Kidney (tissue), 14 donors: ENCODE data around the gene DAB1. TPM values are rescaled to one million over a fixed set of nuclear protein-coding genes. Genes with fewer than 3 reads are reported as not detected.

Experiments
- DNase-seq, 5 donors: peaks; one replicate each; pipeline ENCODE4 v3.0.0-alpha.2; 2013 to 2020
- FAIRE-seq: peaks from 2 replicates; lab custom pipeline; 2012; peaks lifted over from hg19 to GRCh38; lab: Jason Lieb, UNC
- H3K27ac ChIP-seq, 2 donors: one replicate each; pipeline ENCODE4 v1.7.0; 2013; ENCODE audit warnings: low read depth in 2 of 2, low read length in 2 of 2, inconsistent platforms in 1 of 2
- H3K27me3 ChIP-seq: one replicate; pipeline ENCODE4 v1.7.1; 2013; ENCODE audit warnings: low read length, inconsistent platforms; ENCODE audit not compliant: control insufficient read depth, insufficient read depth
- H3K36me3 ChIP-seq, 3 donors: one replicate each; pipeline versions ENCODE4 v1.7.0 to v1.7.1; 2013; ENCODE audit warnings: low read length in 3 of 3, control low read depth in 1 of 3, inconsistent platforms in 1 of 3; ENCODE audit not compliant: insufficient read depth in 3 of 3, control insufficient read depth in 2 of 3
- H3K4me1 ChIP-seq, 3 donors: one replicate each; pipeline versions ENCODE4 v1.7.0 to v1.7.1; 2013; ENCODE audit warnings: low read length in 3 of 3, inconsistent platforms in 1 of 3, low read depth in 1 of 3; ENCODE audit not compliant: control insufficient read depth in 2 of 3, insufficient read depth in 2 of 3
- H3K4me3 ChIP-seq, 3 donors: one replicate each; pipeline versions ENCODE4 v1.7.0 to v1.8.1; 2013; ENCODE audit warnings: low read length in 3 of 3, control low read depth in 1 of 3, inconsistent platforms in 1 of 3
- H3K9ac ChIP-seq, 3 donors: one replicate each; pipeline versions ENCODE4 v1.7.0 to v1.7.1; 2013; ENCODE audit warnings: low read length in 3 of 3, control low read depth in 1 of 3, inconsistent platforms in 1 of 3
- H3K9me3 ChIP-seq, 3 donors: one replicate each; pipeline versions ENCODE4 v1.7.0 to v1.7.1; 2013; ENCODE audit warnings: low read length in 3 of 3, control low read depth in 1 of 3, inconsistent platforms in 1 of 3; ENCODE audit not compliant: control insufficient read depth in 2 of 3, insufficient read depth in 1 of 3
- CTCF ChIP-seq: IDR thresholded peaks from 3 replicates; pipeline ENCODE4 v1.5.1; 2012; ENCODE audit warnings: mild to moderate bottlenecking, moderate library complexity, borderline replicate concordance; ENCODE audit not compliant: insufficient read depth; ENCODE audit errors: extremely low read depth
- intact Hi-C: fragments of 100-400 bp; cut with DNase I; formaldehyde crosslinking; loops from one replicate; pipeline ENCODE4 v1.11.1; 2022
- polyA plus RNA-seq: library from polyadenylated mRNA; stranded (reverse); fragments of 350-450 nt; fragmentation: Illumina TruSeq; extraction: RNeasy Lipid Tissue Mini Kit (QIAGEN cat#74804); gene quantifications from one replicate; pipeline ENCODE4 v1.2.3, GENCODE V29; 2014; ENCODE audit warnings: low read depth, low replicate concordance; ENCODE audit not compliant: insufficient read depth
- total RNA-seq: library from RNA; stranded (reverse); fragmentation: NEBNext Ultra II Directional; extraction: Animal tissue kit (Norgen Biotek cat#: 25700); gene quantifications from one replicate; pipeline ENCODE4 v1.2.1, GENCODE V29; 2021
- donor health status: control.
- donor health status: control.
- donor health status: control.
- donor health status: control.
- donor health status: control.
- donor health status: DM: yes; HTN: yes; CAD: no.
- donor health status: Normal renal cell carcinoma (clear cell type).

The DAB1 gene
- total and polyA plus RNA-seq, 2 donors from 2014 or later: 2.3 TPM; not detected in 1

GRCh38 chr1:57131701-57132394, 292.0 kb downstream of the DAB1 start:
- Histone ChIP-seq H3K4me3 (no peak overlapping the region), H3K36me3 (no peaks in the 10 kb centered on the region), H3K27ac (no peak overlapping the region), H3K27me3 (no peaks in the 10 kb centered on the region), H3K9ac (no peak overlapping the region), H3K9me3 (no peaks in the 10 kb centered on the region), H3K4me1 (no peaks in the 10 kb centered on the region)
- DNase-seq (no peak), FAIRE-seq (no peak)
- no peak for TF ChIP-seq CTCF
- intact Hi-C loops: no loop called here

- Histone ChIP-seq H3K9me3 (no peaks in the 10 kb centered on the region), H3K36me3 (no peaks in the 10 kb centered on the region), H3K27me3 (no peaks in the 10 kb centered on the region), H3K9ac (no peak overlapping the region), H3K4me3 (no peak overlapping the region), H3K4me1 (no peaks in the 10 kb centered on the region), H3K27ac (no peak overlapping the region)
- intact Hi-C loops: no loop called here
- no peak for DNase-seq
- FAIRE-seq: no peak
- no peak for TF ChIP-seq CTCF
Measured at GRCh38 chr1:57131257-57131656, 292.6 kb downstream of the DAB1 start.

GRCh38 chr1:57129865-57130264, 294.0 kb downstream of the DAB1 start:
- H3K4me3 ChIP-seq: no peak overlapping the region
- no peak overlapping the region for H3K9ac ChIP-seq
- H3K4me1 ChIP-seq: no peaks in the 10 kb centered on the region
- H3K9me3 ChIP-seq: no peaks in the 10 kb centered on the region
- TF ChIP-seq CTCF: no peak
- DNase-seq: no peak
- H3K27ac ChIP-seq: no peak overlapping the region
- no peaks in the 10 kb centered on the region for H3K27me3 ChIP-seq
- intact Hi-C loops: no loop called here
- no peak for FAIRE-seq
- H3K36me3 ChIP-seq: no peaks in the 10 kb centered on the region

- DNase-seq (no peak), FAIRE-seq (no peak)
- no peaks in the 10 kb centered on the region for H3K36me3 ChIP-seq
- no peaks in the 10 kb centered on the region for H3K9me3 ChIP-seq
- H3K4me3 ChIP-seq: no peak overlapping the region
- no peaks in the 10 kb centered on the region for H3K27me3 ChIP-seq
- H3K9ac ChIP-seq: no peak overlapping the region
- H3K27ac ChIP-seq: no peak overlapping the region
- no peaks in the 10 kb centered on the region for H3K4me1 ChIP-seq
- no peak for TF ChIP-seq CTCF
- intact Hi-C loops: no loop called here
Measured at GRCh38 chr1:57127976-57128375, 295.9 kb downstream of the DAB1 start.
